Raji (cell line): Measurements from ENCODE around the gene PTTG1.

Experiments used
- POLR2A ChIP-seq: IDR thresholded peaks from 2 replicates; pipeline ENCODE4 v1.6.1; 2011; ENCODE audit warnings: low read depth, low read length, control low read depth; ENCODE audit not compliant: insufficient read depth

Gene PTTG1

GRCh38 chr5:160473681-160474080 is 52.0 kb downstream of the PTTG1 start:
- no peak for TF ChIP-seq POLR2A

GRCh38 chr5:160474084-160474483 is 52.4 kb downstream of the PTTG1 start:
- TF ChIP-seq POLR2A: no peak

GRCh38 chr5:160475864-160476438 is 54.3 kb downstream of the PTTG1 start:
- TF ChIP-seq POLR2A: no peak

- no peak for TF ChIP-seq POLR2A
These were observed 55.8 kb downstream of the PTTG1 start for GRCh38 chr5:160477266-160477970.

- no peak for TF ChIP-seq POLR2A
These were observed 56.5 kb downstream of the PTTG1 start for GRCh38 chr5:160478163-160478562.
